SJCRH30 (cell line): Measurements from ENCODE around the gene EGLN1. TPM values are rescaled to one million over a fixed set of nuclear protein-coding genes. Genes with fewer than 3 reads are reported as not detected.

Experiments used
- DNase-seq, 2 experiments: peaks; one replicate each; pipeline ENCODE4 v3.0.0-alpha.2; 2015 to 2020
- H3K27ac ChIP-seq: fragments of 250-450 bp; sonication (Bioruptor Pico); 2 replicates; pipeline ENCODE4 v1.5.1; 2020; ENCODE audit warnings: mild to moderate bottlenecking, moderate library complexity
- H3K27me3 ChIP-seq: fragments of 250-450 bp; sonication (Bioruptor Pico); 2 replicates; pipeline ENCODE4 v1.5.1; 2020; ENCODE audit warnings: mild to moderate bottlenecking, moderate library complexity
- H3K36me3 ChIP-seq: fragments of 250-450 bp; sonication (Bioruptor Pico); 2 replicates; pipeline ENCODE4 v1.5.1; 2020; ENCODE audit warnings: mild to moderate bottlenecking, moderate library complexity
- H3K4me1 ChIP-seq: fragments of 250-450 bp; sonication (Bioruptor Pico); 2 replicates; pipeline ENCODE4 v1.5.1; 2020; ENCODE audit warnings: mild to moderate bottlenecking, moderate library complexity
- H3K4me3 ChIP-seq: fragments of 250-450 bp; sonication (Bioruptor Pico); 2 replicates; pipeline ENCODE4 v1.5.1; 2020; ENCODE audit warnings: mild to moderate bottlenecking, moderate library complexity
- H3K9me3 ChIP-seq: fragments of 250-450 bp; sonication (Bioruptor Pico); replicated peaks from 2 replicates; pipeline ENCODE4 v1.5.1; 2020; ENCODE audit warnings: mild to moderate bottlenecking, moderate library complexity
- total RNA-seq: library from RNA; depleted of rRNA; stranded (reverse); fragments of >200 nt; shearing (Covaris generic); gene quantifications from 2 replicates; pipeline ENCODE4 v1.2.3, GENCODE V29; 2014; rRNA removed

The EGLN1 gene
- total RNA-seq, 1 experiment from 2014 or later: 26.7 TPM

DNA sequence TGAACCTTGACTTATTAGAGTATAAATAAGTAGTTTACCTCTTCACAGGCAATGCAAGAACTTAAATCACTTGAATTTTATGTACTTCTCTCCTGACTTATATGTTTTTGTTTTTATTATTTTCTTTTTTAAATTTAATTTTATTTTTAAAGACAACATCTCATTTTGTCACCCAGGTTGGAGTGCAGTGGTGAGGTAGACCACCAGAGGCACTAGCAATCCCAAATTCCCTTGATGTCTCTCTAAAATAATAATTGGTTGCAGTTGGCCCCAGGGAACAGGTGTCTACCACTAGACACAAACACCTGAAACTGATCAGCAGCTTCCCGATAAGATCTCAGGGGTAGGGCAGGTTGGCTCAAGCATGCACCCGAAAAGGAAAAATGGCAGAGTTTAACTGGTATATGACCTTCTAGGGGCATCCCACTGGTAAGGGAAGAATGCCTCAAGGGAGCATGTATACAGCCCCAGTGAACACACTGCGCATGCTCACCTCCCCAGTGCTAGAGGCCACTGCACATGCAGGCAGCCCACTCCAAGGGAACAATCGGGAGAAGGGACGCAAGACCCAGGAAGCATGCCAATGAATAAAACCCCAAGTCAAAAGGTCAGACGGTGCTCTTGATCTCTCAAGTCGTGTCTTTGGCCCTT lies 99.1 kb downstream of the EGLN1 start:
- DNase-seq: peak in 1 of 2 experiments; percentile 6
- Histone ChIP-seq H3K9me3 (no peaks in the 10 kb centered on the region), H3K36me3 (no peaks in the 10 kb centered on the region), H3K4me1 (no peaks in the 10 kb centered on the region), H3K27ac (no peak overlapping the region), H3K27me3 (no peaks in the 10 kb centered on the region), H3K4me3 (no peak overlapping the region)

DNA sequence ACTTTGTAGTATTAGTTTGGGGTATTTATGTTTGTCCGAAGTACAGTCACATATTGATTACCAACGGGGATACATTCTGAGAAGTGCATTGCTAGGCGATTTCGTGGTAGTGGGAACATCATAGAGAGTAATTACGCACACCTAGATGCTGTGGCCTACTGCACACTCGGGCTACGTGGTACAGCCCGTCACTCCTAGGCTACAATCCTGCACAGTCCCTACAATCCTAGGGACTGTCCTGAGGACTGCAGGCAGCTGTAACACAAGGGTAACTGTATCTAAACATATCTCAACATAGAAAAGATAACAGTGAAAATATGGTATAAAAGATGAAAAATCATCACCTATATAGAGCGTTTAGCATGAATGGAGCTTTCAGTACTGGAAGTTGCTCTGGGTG lies 103.0 kb downstream of the EGLN1 start:
- no peaks in the 10 kb centered on the region for H3K4me1 ChIP-seq
- H3K36me3 ChIP-seq: no peaks in the 10 kb centered on the region
- H3K4me3 ChIP-seq: no peak overlapping the region
- DNase-seq: no peak
- no peaks in the 10 kb centered on the region for H3K9me3 ChIP-seq
- H3K27me3 ChIP-seq: no peaks in the 10 kb centered on the region
- no peak overlapping the region for H3K27ac ChIP-seq

- Histone ChIP-seq H3K4me3 (no peak overlapping the region), H3K27me3 (no peaks in the 10 kb centered on the region), H3K4me1 (no peaks in the 10 kb centered on the region), H3K9me3 (no peaks in the 10 kb centered on the region), H3K36me3 (no peaks in the 10 kb centered on the region), H3K27ac (no peak overlapping the region)
- DNase-seq: no peak
Observed at GRCh38 chr1:231318568-231318967, 103.5 kb downstream of the EGLN1 start.

- Histone ChIP-seq H3K4me3 (no peak overlapping the region), H3K27me3 (no peaks in the 10 kb centered on the region), H3K9me3 (no peaks in the 10 kb centered on the region), H3K27ac (no peak overlapping the region), H3K36me3 (no peaks in the 10 kb centered on the region), H3K4me1 (no peaks in the 10 kb centered on the region)
- DNase-seq: no peak
Observed at GRCh38 chr1:231318015-231318355, 104.1 kb downstream of the EGLN1 start.

DNA sequence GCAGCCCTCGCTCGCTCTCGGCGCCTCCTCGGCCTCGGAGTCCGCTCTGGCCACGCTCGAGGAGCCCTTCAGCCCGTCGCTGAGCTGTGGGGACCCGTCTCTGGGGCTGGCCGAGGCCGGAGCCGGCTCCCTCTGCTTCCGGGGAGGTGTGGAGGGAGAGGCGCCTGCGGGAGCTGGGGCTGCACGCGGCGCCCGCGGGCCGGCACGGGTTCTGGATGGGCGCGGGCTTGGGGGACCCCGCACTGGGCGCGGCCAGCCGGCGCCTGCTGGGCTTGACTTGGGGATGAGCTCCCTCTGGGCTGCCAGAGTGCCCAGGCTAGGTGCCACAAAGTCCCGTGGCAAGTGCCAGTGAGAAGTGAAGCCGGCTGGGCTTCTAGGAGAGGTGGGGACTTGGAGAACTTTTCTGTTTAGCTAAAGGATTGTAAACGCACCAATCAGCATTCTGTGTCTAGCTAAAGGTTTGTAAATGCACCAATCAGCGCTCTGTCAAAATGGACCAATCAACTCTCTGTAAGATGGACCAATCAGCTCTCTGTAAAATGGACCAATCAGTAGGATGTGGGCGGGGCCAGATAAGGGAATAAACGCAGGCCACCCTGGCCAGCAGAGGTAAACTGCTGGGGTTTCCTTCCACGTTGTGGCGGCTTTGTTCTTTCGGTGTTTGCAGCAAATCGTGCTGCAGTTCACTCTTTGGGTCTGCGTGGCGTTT lies 104.6 kb downstream of the EGLN1 start:
- no peak for DNase-seq
- Histone ChIP-seq H3K4me3 (no peak overlapping the region), H3K27me3 (no peaks in the 10 kb centered on the region), H3K27ac (no peak overlapping the region), H3K9me3 (no peaks in the 10 kb centered on the region), H3K36me3 (no peaks in the 10 kb centered on the region), H3K4me1 (no peaks in the 10 kb centered on the region)

- Histone ChIP-seq H3K9me3 (no peaks in the 10 kb centered on the region), H3K27me3 (no peaks in the 10 kb centered on the region), H3K4me3 (no peak overlapping the region), H3K4me1 (no peaks in the 10 kb centered on the region), H3K27ac (no peak overlapping the region), H3K36me3 (no peaks in the 10 kb centered on the region)
- DNase-seq: peak; percentile 42 to 65
Observed at GRCh38 chr1:231315887-231316286, 106.2 kb downstream of the EGLN1 start.

Other genes starting within 250 kb of the EGLN1 start
- 88.5 and 90.8 TPM in 2 replicates for gene GNPAT, start 181.1 kb downstream of the EGLN1 start, total RNA-seq
- gene EXOC8, start 84.4 kb downstream of the EGLN1 start, total RNA-seq: 13.4 and 15.0 TPM in 2 replicates
- 21.5 and 22.5 TPM in 2 replicates for gene SPRTN, start 84.0 kb downstream of the EGLN1 start, total RNA-seq
- 43.7 and 46.1 TPM in 2 replicates for gene TSNAX, start 106.4 kb upstream of the EGLN1 start, total RNA-seq
- gene DISC1, start 204.5 kb upstream of the EGLN1 start, total RNA-seq: 4.1 and 5.3 TPM in 2 replicates